Occipital lobe (tissue), 2 donors: ENCODE measurements around the gene NAA50. TPM values are rescaled to one million over a fixed set of nuclear protein-coding genes. Genes with fewer than 3 reads are reported as not detected.

Experiments used
- DNase-seq: peaks from one replicate; lab custom pipeline; 2025; lab: John Stamatoyannopoulos, UW
- total RNA-seq: library from RNA; depleted of rRNA; stranded (reverse); fragments of >200 nt; gene quantifications from one replicate; pipeline ENCODE4 v1.2.3, GENCODE V29; 2014

The NAA50 gene
- total RNA-seq, 1 donor from 2014 or later, result 86.4 TPM

GRCh38 chr3:113743006-113743630, 2.9 kb downstream of the NAA50 start:
- no peak for DNase-seq

- DNase-seq, result no peak
These were observed 4.4 kb downstream of the NAA50 start for GRCh38 chr3:113741620-113742019.

- no peak for DNase-seq
These were observed 5.0 kb downstream of the NAA50 start for GRCh38 chr3:113741086-113741485.

- DNase-seq, result no peak
These were observed 9.4 kb downstream of the NAA50 start for GRCh38 chr3:113736548-113737089.

GRCh38 chr3:113731694-113732093, 14.4 kb downstream of the NAA50 start:
- DNase-seq, result no peak

GRCh38 chr3:113730550-113730949, 15.5 kb downstream of the NAA50 start:
- no peak for DNase-seq

GRCh38 chr3:113728661-113729060, 17.4 kb downstream of the NAA50 start:
- DNase-seq, result no peak

GRCh38 chr3:113721636-113722035, 24.4 kb downstream of the NAA50 start:
- DNase-seq, result no peak

GRCh38 chr3:113719758-113720157, 26.3 kb downstream of the NAA50 start:
- no peak for DNase-seq

GRCh38 chr3:113719294-113719693, 26.8 kb downstream of the NAA50 start:
- no peak for DNase-seq

GRCh38 chr3:113717818-113718217, 28.2 kb downstream of the NAA50 start:
- no peak for DNase-seq

- DNase-seq, result no peak
These were observed 28.7 kb downstream of the NAA50 start for GRCh38 chr3:113717308-113717707.

GRCh38 chr3:113714702-113715101, 31.3 kb downstream of the NAA50 start:
- no peak for DNase-seq

GRCh38 chr3:113712129-113712528, 33.9 kb downstream of the NAA50 start:
- no peak for DNase-seq

GRCh38 chr3:113707835-113708234, 38.2 kb downstream of the NAA50 start:
- no peak for DNase-seq

- no peak for DNase-seq
These were observed 47.1 kb downstream of the NAA50 start for GRCh38 chr3:113698956-113699355.

- no peak for DNase-seq
These were observed 47.8 kb downstream of the NAA50 start for GRCh38 chr3:113698213-113698742.

- DNase-seq, result no peak
These were observed 48.5 kb downstream of the NAA50 start for GRCh38 chr3:113697500-113698090.

GRCh38 chr3:113696658-113697499, 49.2 kb downstream of the NAA50 start:
- peak; percentile 99 for DNase-seq

- DNase-seq, result peak; percentile 40
These were observed 50.0 kb downstream of the NAA50 start, which contains the start of gene USF3 for GRCh38 chr3:113695786-113696645. USF3 (minus strand) TSS chr3:113696642; CDS start chr3:113674878, 21,764 bp downstream.

- no peak for DNase-seq
These were observed 50.6 kb downstream of the NAA50 start for GRCh38 chr3:113695431-113695785.
